Measurements from ENCODE around the gene PPP1R3F.

GRCh38 chrX:49286136-49286535 lies 16.5 kb downstream of the PPP1R3F start:
- TF ChIP-seq, protein P1, sequence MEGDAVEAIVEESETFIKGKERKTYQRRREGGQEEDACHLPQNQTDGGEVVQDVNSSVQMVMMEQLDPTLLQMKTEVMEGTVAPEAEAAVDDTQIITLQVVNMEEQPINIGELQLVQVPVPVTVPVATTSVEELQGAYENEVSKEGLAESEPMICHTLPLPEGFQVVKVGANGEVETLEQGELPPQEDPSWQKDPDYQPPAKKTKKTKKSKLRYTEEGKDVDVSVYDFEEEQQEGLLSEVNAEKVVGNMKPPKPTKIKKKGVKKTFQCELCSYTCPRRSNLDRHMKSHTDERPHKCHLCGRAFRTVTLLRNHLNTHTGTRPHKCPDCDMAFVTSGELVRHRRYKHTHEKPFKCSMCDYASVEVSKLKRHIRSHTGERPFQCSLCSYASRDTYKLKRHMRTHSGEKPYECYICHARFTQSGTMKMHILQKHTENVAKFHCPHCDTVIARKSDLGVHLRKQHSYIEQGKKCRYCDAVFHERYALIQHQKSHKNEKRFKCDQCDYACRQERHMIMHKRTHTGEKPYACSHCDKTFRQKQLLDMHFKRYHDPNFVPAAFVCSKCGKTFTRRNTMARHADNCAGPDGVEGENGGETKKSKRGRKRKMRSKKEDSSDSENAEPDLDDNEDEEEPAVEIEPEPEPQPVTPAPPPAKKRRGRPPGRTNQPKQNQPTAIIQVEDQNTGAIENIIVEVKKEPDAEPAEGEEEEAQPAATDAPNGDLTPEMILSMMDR (IDR thresholded peaks at IDR 0.05): no peak
- TF ChIP-seq POLR2A (IDR thresholded peaks at IDR 0.05): no peak

Data from prostate gland (tissue), 2 donors.